B cell (primary cell): ENCODE measurements around the gene CNTN2. TPM values are rescaled to one million over a fixed set of nuclear protein-coding genes. Genes with fewer than 3 reads are reported as not detected.

Source experiments
- ATAC-seq: fragments of 200-7000 bp; cut with Tn5 transposase; one replicate; pipeline ENCODE4 v1.10.0; 2021; ENCODE audit warnings: low read depth, mild to moderate bottlenecking, moderate number of reproducible peaks, moderate library complexity
- CTCF ChIA-PET: fragments of 350-600 bp; sonication (Branson Sonifier 250); formaldehyde crosslinking; loops from one replicate; lab custom pipeline; 2021; ENCODE audit warnings: antibody characterized with exemption, inconsistent platforms; lab: Charles Lee
- POLR2A ChIA-PET: fragments of 350-600 bp; sonication (Branson Sonifier 250); formaldehyde crosslinking; loops from one replicate; lab custom pipeline; 2021; ENCODE audit warnings: antibody characterized with exemption; lab: Charles Lee
- DNase-seq: peaks from one replicate; pipeline ENCODE4 v3.0.0; 2013
- H2AFZ ChIP-seq: 2 replicates; pipeline ENCODE4 v1.6.1; 2012; ENCODE audit warnings: mild to moderate bottlenecking, low read depth, low read length; ENCODE audit not compliant: insufficient read depth, poor library complexity, severe bottlenecking
- H3K27ac ChIP-seq, 2 donors: 1 replicate in 1 of 2; 2 replicates in 1 of 2; pipeline ENCODE4 v1.5.1; 2012 to 2013; ENCODE audit warnings: low read length in 2 of 2, mild to moderate bottlenecking in 2 of 2, moderate library complexity in 1 of 2
- H3K27me3 ChIP-seq, 4 experiments: fragments of 200-600 bp in 1 of 4; sonication (generic) in 1 of 4; replicated peaks in 1 of 4; 1 replicate in 2 of 4; 2 replicates in 2 of 4; pipeline versions ENCODE4 v1.6.1 to v1.7.0; 2013 to 2016; ENCODE audit warnings: low read length in 3 of 4, mild to moderate bottlenecking in 2 of 4, mixed read lengths in 1 of 4, moderate library complexity in 1 of 4; ENCODE audit not compliant: insufficient read depth in 4 of 4, control insufficient read depth in 3 of 4; ENCODE audit errors: control extremely low read depth in 1 of 4
- H3K36me3 ChIP-seq, 2 experiments: replicated peaks in 1 of 2; 1 replicate in 1 of 2; 2 replicates in 1 of 2; pipeline versions ENCODE4 v1.6.1 to v1.7.1; 2013; ENCODE audit warnings: low read length in 1 of 2; ENCODE audit not compliant: insufficient read depth in 2 of 2, control insufficient read depth in 1 of 2; ENCODE audit errors: control extremely low read depth in 1 of 2, extremely low read depth in 1 of 2
- H3K4me1 ChIP-seq, 2 donors: fragments of 200-600 bp in 1 of 2; sonication (generic) in 1 of 2; 1 replicate in 1 of 2; 2 replicates in 1 of 2; pipeline versions ENCODE4 v1.5.1 to v1.6.1; 2013 to 2017; ENCODE audit warnings: low read length in 2 of 2; ENCODE audit not compliant: control insufficient read depth in 2 of 2, insufficient read depth in 2 of 2
- H3K4me2 ChIP-seq: replicated peaks from 2 replicates; pipeline ENCODE3; 2012; ENCODE audit warnings: mild to moderate bottlenecking, low read depth, low read length; ENCODE audit not compliant: poor library complexity, severe bottlenecking
- H3K4me3 ChIP-seq, 5 experiments: fragments of 200-600 bp in 1 of 5; sonication (generic) in 1 of 5; 1 replicate in 3 of 5; 2 replicates in 2 of 5; pipeline versions ENCODE4 v1.5.1 to v1.7.0; 2011 to 2016; ENCODE audit warnings: low read length in 4 of 5, mild to moderate bottlenecking in 4 of 5, low read depth in 2 of 5, control low read depth in 1 of 5, moderate library complexity in 1 of 5; ENCODE audit not compliant: insufficient read depth in 1 of 5; ENCODE audit errors: control extremely low read depth in 1 of 5, extremely low read depth in 1 of 5
- H3K79me2 ChIP-seq: fragments of 200-600 bp; sonication (generic); one replicate; pipeline ENCODE4 v1.6.0; 2016; ENCODE audit warnings: low read length; ENCODE audit not compliant: control insufficient read depth, insufficient read depth
- H3K9ac ChIP-seq: fragments of 200-600 bp; sonication (generic); 2 replicates; pipeline ENCODE4 v1.6.1; 2017; ENCODE audit warnings: mild to moderate bottlenecking, low read length, moderate library complexity
- H3K9me3 ChIP-seq, 3 donors: one replicate each; pipeline versions ENCODE4 v1.6.1 to v1.7.1; 2013; ENCODE audit warnings: low read length in 2 of 3; ENCODE audit not compliant: control insufficient read depth in 2 of 3, insufficient read depth in 1 of 3; ENCODE audit errors: control extremely low read depth in 1 of 3
- H4K20me1 ChIP-seq: 2 replicates; pipeline ENCODE4 v1.6.0; 2012; ENCODE audit warnings: mild to moderate bottlenecking, low read length; ENCODE audit not compliant: insufficient read depth, control insufficient read depth, poor library complexity, severe bottlenecking
- H3K27ac Mint-ChIP-seq: one replicate; pipeline ENCODE4 v1.8.0; 2021; ENCODE audit warnings: mixed read lengths
- H3K27me3 Mint-ChIP-seq: one replicate; pipeline ENCODE4 v1.8.0; 2021; ENCODE audit warnings: mixed read lengths
- H3K4me1 Mint-ChIP-seq: one replicate; pipeline ENCODE4 v1.8.0; 2021; ENCODE audit warnings: mixed read lengths
- H3K4me3 Mint-ChIP-seq: one replicate; pipeline ENCODE4 v1.8.0; 2021; ENCODE audit warnings: mixed read lengths
- H3K9me3 Mint-ChIP-seq: one replicate; pipeline ENCODE4 v1.8.0; 2022; ENCODE audit warnings: mixed read lengths; ENCODE audit not compliant: insufficient read depth
- EZH2 ChIP-seq: IDR thresholded peaks from 2 replicates; pipeline ENCODE4 v1.6.1; 2012; ENCODE audit warnings: borderline replicate concordance, low read depth, mild to moderate bottlenecking, moderate library complexity, low read length; ENCODE audit not compliant: insufficient read depth, poor library complexity, severe bottlenecking
- WGBS: methylation state at CpG from one replicate; pipeline ENCODE4 v1.1.5; 2013; ENCODE audit warnings: missing lambda C conversion rate; ENCODE audit not compliant: insufficient coverage; 5-methylcytosine and 5-hydroxymethylcytosine counted together
- intact Hi-C: fragments of 100-400 bp; cut with micrococcal nuclease; formaldehyde crosslinking; loops from one replicate; pipeline ENCODE4 v1.10.0; 2022
- polyA plus RNA-seq: library from polyadenylated mRNA; depleted of rRNA; stranded (reverse); fragments of >200 nt; gene quantifications from 2 replicates; pipeline ENCODE4 v1.2.3, GENCODE V29; 2012
- total RNA-seq, 2 donors: library from RNA; stranded (reverse); fragments of 120-200 nt in 1 of 2; gene quantifications; 1 replicate in 1 of 2; 2 replicates in 1 of 2; pipeline versions ENCODE4 v1.2.3 to v1.2.4, GENCODE V29; 2013 to 2022
- TF ChIP-seq, protein P1 (sequence below): fragments of 200-600 bp; IDR thresholded peaks from one replicate; pipeline ENCODE4 v1.8.0; 2022; ENCODE audit warnings: antibody characterized with exemption, mild to moderate bottlenecking

CNTN2 gene
- total and polyA plus RNA-seq, 2 donors (not counting 1 experiment from before 2014, with no cell fraction given): not detected

- DNase-seq: no peak
- Histone ChIP-seq H3K27me3 (no peaks in the 10 kb centered on the region), H2AFZ (no peak overlapping the region), H4K20me1 (no peaks in the 10 kb centered on the region), H3K9me3 (no peaks in the 10 kb centered on the region), H3K4me2 (no peak overlapping the region), H3K4me1 (no peaks in the 10 kb centered on the region), H3K79me2 (no peaks in the 10 kb centered on the region), H3K27ac (no peak overlapping the region), H3K4me3 (no peak overlapping the region), H3K9ac (no peak overlapping the region), H3K36me3 (no peaks in the 10 kb centered on the region)
- H3K4me3 Mint-ChIP-seq: no peak overlapping the region
- TF ChIP-seq EZH2: no peak
- TF ChIP-seq, protein P1, sequence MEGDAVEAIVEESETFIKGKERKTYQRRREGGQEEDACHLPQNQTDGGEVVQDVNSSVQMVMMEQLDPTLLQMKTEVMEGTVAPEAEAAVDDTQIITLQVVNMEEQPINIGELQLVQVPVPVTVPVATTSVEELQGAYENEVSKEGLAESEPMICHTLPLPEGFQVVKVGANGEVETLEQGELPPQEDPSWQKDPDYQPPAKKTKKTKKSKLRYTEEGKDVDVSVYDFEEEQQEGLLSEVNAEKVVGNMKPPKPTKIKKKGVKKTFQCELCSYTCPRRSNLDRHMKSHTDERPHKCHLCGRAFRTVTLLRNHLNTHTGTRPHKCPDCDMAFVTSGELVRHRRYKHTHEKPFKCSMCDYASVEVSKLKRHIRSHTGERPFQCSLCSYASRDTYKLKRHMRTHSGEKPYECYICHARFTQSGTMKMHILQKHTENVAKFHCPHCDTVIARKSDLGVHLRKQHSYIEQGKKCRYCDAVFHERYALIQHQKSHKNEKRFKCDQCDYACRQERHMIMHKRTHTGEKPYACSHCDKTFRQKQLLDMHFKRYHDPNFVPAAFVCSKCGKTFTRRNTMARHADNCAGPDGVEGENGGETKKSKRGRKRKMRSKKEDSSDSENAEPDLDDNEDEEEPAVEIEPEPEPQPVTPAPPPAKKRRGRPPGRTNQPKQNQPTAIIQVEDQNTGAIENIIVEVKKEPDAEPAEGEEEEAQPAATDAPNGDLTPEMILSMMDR: no peak
- 98% methylated on average over 8 of the region's 12 CpGs for WGBS
- H3K4me1 Mint-ChIP-seq: no peaks in the 10 kb centered on the region
- POLR2A ChIA-PET: no interaction called here
- intact Hi-C loops: no loop called here
- H3K27ac Mint-ChIP-seq: no peak overlapping the region
- ATAC-seq: no peak
- peaks cover 22% of the 10 kb centered on the region for H3K27me3 Mint-ChIP-seq
- no peaks in the 10 kb centered on the region for H3K9me3 Mint-ChIP-seq
- CTCF ChIA-PET: no interaction called here
Observed at GRCh38 chr1:205009670-205010069, 33.3 kb upstream of the CNTN2 start.

GRCh38 chr1:205012391-205013140 is 30.4 kb upstream of the CNTN2 start:
- no peak overlapping the region for H3K4me3 ChIP-seq
- intact Hi-C loops: no loop called here
- H3K9me3 ChIP-seq: no peaks in the 10 kb centered on the region
- ChIA-PET CTCF (interaction anchor here (1.5 kb wide), 1 partner anchor 49 kb away, joined by 4 read pairs; no protein-coding TSS in a partner anchor), POLR2A (no interaction called here)
- H3K27ac ChIP-seq: no peak overlapping the region
- H2AFZ ChIP-seq: no peak overlapping the region
- no peaks in the 10 kb centered on the region for H3K4me1 ChIP-seq
- TF ChIP-seq, protein P1: no peak
- TF ChIP-seq EZH2: no peak
- H3K4me3 Mint-ChIP-seq: no peak overlapping the region
- no peaks in the 10 kb centered on the region for H4K20me1 ChIP-seq
- no peaks in the 10 kb centered on the region for H3K4me1 Mint-ChIP-seq
- ATAC-seq: no peak
- peaks cover 5% of the 10 kb centered on the region for H3K27me3 Mint-ChIP-seq
- no peaks in the 10 kb centered on the region for H3K79me2 ChIP-seq
- H3K9ac ChIP-seq: no peak overlapping the region
- DNase-seq: no peak
- H3K27ac Mint-ChIP-seq: no peak overlapping the region
- H3K27me3 ChIP-seq: no peaks in the 10 kb centered on the region
- 78% methylated on average over 10 of the region's 13 CpGs for WGBS
- no peaks in the 10 kb centered on the region for H3K9me3 Mint-ChIP-seq
- no peak overlapping the region for H3K4me2 ChIP-seq
- no peaks in the 10 kb centered on the region for H3K36me3 ChIP-seq
